OCI-LY3 (cell line): Measurements from ENCODE around the gene MBNL1.

Source experiments
- EZH2phosphoT487 ChIP-seq: fragments of 200-600 bp; shearing (Covaris generic); IDR thresholded peaks from 2 replicates; pipeline ENCODE4 v1.6.1; 2018; ENCODE audit warnings: antibody characterized with exemption, mixed run types, low read depth
- TF ChIP-seq, protein P1 (sequence below): fragments of 200-600, 300-600 bp; sonication (generic); IDR thresholded peaks from 2 replicates; pipeline ENCODE4 v1.5.1; 2014; ENCODE audit warnings: antibody characterized with exemption, low read length, low read depth

DNA sequence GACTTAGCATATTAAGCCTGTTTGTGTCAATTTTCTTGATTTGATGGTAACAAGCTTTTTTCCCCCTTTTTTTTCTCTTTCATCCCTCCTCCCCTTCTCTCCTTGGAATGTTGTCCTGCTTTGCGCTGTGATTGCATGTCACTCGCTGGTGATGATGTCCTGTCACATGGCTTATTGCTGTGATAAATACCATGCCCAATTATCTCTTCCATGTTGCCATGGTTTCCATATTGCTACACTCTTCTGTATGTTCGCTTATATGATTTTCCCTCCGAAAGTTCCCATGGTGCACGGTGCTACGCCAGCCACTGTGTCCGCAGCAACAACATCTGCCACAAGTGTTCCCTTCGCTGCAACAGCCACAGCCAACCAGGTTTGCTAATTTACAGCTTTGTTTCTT is 187.3 kb downstream of the MBNL1 start:
- TF ChIP-seq, protein P1, sequence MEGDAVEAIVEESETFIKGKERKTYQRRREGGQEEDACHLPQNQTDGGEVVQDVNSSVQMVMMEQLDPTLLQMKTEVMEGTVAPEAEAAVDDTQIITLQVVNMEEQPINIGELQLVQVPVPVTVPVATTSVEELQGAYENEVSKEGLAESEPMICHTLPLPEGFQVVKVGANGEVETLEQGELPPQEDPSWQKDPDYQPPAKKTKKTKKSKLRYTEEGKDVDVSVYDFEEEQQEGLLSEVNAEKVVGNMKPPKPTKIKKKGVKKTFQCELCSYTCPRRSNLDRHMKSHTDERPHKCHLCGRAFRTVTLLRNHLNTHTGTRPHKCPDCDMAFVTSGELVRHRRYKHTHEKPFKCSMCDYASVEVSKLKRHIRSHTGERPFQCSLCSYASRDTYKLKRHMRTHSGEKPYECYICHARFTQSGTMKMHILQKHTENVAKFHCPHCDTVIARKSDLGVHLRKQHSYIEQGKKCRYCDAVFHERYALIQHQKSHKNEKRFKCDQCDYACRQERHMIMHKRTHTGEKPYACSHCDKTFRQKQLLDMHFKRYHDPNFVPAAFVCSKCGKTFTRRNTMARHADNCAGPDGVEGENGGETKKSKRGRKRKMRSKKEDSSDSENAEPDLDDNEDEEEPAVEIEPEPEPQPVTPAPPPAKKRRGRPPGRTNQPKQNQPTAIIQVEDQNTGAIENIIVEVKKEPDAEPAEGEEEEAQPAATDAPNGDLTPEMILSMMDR, result no peak
- TF ChIP-seq EZH2phosphoT487, result no peak
